ENCODE measurements around the gene LRRC75A.
A peak's percentile ranks its signal among the peaks of the same experiment; 100 is the strongest.

Gene LRRC75A

DNA sequence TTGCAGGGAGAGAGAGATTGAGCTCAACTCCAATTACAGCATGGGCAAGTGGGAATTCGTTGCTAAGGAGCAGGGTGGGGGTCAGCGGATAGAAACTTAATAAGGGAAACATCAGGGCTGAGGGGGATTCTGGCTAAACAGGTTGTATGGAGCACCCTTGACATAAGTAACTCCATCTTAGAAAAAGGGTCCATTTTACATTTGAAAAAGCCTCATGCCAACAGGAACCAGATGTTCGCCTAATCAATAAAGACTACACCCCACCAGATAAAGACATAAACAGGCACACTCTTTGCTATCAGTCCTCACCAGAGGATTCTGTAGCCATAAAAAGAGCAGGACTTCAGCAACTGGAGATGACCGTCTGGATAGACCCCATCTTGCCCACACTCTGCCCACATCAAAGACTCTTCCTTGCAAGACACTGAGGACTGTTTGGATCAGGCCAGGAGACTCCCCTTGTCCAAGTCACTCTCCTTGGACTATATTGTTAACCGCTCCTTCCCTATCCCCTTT is 1.6 kb upstream of the LRRC75A start:
- no peak for DNase-seq (ENCODE audit: low read depth in 2 of 2)

- no peak for DNase-seq (ENCODE audit: low read depth in 2 of 2)
Observed at GRCh38 chr17:16492613-16493530, 879 bp upstream of the LRRC75A start.

GRCh38 chr17:16491131-16491702 is 776 bp downstream of the LRRC75A start:
- peak in 1 of 2 experiments; percentile 10 for DNase-seq (ENCODE audit: low read depth in 2 of 2)

- no peak for DNase-seq (ENCODE audit: low read depth in 2 of 2)
Observed at GRCh38 chr17:16489431-16489830, 2.6 kb downstream of the LRRC75A start.

DNA sequence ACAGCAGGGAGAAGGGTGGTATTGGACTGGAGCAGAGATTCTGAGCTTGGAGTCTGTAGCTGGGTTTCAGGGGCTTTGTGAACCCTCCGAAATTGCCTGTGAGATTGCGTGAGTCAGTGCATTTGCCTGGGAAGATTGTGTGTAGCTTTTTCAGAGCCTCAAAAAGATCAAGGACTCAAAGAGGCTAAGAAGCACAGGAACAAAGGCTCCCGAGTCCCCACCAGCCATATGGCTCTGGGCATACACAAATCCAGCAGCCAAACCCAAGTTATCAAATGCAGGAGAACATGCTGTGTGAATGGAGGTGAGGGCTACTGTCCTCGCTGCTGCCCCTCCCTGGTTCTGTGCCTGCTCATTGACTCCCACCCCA is 3.0 kb downstream of the LRRC75A start:
- no peak for DNase-seq (ENCODE audit: low read depth in 2 of 2)

- DNase-seq (ENCODE audit: low read depth in 2 of 2) = no peak
Observed at GRCh38 chr17:16488186-16488967, 3.6 kb downstream of the LRRC75A start.

DNA sequence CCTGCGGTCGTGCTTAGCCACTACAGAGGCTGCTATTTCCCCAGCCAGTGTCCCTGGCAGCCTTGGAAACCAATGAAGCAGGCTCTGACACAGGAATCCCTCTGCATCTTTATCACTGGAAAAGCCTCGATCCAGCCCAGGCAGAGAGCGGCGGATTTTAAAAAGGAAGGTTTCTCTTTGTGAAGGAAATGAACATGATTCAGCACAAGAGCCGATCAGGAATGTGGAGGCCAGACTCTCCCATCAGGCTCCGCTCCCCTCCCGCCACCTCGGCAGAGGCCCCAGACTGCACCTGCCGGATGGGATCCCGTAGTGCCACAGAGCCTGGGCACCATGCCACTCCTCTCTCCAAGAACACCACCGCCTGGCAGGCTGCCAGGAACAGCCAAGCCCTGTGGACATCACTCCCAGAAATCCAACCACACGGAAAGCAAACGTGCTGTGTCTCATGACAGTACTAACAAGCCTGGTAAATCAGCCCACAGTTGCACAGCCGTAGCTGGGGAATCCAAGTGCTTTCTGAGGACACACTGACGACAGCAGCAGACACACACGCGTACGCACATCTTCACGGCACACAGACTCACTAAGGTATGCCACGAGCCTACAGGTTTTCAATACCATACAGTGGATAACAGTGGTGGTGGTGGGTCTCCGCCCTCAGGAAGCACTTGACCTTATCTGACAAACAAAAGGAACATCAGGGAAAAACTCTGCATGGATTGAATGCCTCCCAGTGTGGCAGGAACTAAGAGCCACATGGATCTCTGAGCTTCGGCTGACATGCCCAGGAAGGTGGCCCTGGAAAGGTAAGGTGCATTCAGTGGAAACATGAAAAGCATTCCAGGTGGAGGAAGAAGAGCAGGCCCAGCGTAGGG is 5.4 kb downstream of the LRRC75A start:
- DNase-seq (ENCODE audit: low read depth in 2 of 2) = no peak

DNA sequence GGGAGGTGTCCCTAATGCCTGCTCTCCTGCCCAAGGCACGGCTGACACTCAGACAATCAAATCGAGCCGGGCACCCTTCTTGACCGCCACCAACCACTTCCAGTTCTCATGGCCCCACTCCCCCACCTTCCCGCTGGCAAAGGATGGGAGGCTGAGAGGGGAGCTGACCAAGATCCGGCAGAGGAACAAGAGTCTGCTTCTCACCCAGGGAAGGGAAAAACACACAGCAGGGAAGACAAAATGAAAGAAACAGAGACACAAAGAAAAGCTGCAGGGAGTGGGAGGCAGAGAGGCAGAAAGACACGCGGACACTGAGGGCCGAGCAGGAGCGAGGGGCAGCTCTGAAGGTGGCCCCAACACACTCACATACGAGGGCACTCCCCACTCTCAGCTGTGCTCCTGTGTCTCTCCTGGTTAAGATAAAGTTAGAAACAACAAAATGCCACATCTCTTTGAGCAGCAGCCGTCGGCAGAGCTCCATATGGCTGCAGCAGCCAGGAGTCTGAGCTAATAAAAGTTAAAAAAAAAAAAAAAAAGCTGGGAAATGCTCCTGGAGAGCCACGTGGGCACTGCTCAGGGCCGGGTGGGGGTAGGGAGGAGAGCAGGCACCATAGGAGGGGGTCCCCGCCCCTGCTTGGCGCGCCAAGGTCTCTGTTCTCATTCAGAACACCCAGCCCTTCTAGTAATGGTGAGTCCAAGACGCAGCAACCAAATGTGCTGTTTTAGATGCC is 7.4 kb downstream of the LRRC75A start:
- DNase-seq (ENCODE audit: low read depth in 2 of 2) = no peak

DNA sequence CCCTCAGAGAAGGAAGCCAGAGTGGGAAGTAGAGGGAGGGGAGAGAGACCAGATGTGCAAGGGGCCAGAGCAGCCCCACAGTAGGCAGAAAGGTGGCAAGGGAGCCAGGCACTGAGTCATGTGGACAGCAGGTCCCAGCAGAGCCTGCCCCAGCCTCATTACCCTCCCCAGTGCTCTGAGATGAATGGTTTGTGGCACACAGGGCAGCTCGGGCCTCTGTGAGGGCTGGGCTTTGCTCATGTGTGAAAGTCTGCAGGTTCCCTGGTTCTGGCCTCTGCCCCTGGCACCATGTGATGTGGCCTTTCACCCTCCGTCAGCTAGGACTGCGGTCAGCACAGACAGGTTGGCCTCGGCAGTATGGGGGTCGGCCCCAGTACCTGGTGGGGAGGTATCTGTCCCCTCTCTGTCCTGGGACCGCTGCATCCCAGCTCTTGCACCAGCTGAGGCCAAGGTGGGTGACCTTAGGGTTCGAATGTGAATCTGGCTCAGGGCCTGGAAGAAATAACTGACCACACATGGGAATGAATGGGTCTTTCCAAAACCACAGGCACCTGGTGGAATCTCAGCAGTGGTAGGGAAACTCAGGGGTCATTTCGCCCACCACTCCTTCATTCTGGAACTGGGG is 8.9 kb downstream of the LRRC75A start:
- DNase-seq (ENCODE audit: low read depth in 2 of 2) = no peak

DNA sequence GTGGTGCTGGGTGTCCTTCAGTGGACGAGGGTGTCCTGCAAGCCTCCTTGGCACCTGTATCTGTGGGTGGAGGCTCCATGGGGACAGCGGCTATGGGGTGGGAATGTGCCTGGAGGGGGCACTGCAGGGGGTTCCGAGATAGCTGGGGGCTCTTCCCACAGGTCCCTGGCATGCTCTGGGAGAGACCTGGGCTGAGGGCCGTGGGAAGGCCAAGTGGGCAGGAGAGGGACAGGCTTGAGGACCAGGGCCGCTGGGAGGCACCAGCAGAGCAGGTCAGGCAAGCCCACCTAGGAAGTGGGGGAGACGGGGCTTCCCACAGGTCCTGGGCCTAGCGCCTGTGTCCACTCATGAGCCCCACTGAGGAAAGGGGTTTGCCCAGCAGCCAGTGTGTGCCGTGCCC is 9.7 kb downstream of the LRRC75A start:
- no peak for DNase-seq (ENCODE audit: low read depth in 2 of 2)

DNA sequence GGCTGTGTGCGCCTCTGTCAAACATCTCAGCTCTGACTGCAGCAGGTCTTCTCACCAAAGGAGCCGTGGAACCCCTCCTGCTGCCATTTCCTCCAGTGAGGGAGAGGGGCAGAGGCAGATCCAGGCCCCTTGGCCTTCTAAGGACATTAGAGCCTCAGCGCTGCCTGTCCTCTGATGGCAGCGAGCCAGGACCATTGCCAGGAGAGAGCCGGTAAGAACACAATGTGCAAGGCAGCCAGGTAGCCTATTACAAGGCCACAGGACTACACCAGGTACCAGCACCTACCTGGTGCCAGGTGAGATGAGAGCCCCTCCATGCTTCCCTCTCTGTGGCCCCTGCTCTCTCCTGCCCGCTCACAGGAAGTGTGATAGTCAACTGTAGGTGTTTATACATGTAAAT is 11.0 kb downstream of the LRRC75A start:
- no peak for DNase-seq (ENCODE audit: low read depth in 2 of 2)

DNA sequence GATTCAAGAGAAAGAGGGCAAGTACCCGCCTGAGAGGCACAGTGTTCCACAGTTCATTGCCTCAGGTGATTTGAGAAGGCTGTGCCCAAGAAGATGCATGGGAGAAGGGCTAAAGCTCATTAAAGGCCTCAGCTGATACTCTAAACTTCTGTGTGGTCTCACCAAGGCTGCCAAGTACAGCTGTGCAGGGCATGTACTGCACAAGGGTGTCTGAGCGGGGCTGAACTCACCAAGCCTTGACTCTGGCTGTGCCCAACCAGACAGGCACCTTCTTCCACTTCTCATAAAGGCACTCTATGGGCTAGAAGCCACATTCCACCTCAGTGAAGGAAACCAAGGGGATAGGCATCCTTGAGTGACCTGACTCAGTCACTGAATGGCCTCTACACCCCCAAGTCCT is 12.7 kb downstream of the LRRC75A start:
- DNase-seq (ENCODE audit: low read depth in 2 of 2) = no peak

DNA sequence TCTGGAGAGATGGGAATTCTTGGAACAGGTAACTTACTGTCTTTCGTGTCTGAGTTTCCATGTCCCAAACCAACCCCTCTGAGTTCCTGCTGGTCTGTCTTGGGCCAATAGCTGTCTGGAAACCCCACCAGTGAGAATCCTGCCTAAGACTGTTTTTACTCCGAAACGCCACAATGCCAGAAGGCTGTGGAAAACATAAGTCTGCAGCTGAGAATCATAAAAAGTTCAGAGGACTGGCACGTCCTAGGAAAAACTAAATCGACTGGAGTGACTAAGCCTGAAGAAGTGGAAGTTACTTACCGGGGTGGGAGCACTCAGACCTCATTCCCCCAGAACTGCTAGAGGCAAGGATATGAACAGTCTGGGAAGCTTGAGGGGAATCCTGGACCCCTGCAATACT is 13.3 kb downstream of the LRRC75A start:
- no peak for DNase-seq (ENCODE audit: low read depth in 2 of 2)

DNA sequence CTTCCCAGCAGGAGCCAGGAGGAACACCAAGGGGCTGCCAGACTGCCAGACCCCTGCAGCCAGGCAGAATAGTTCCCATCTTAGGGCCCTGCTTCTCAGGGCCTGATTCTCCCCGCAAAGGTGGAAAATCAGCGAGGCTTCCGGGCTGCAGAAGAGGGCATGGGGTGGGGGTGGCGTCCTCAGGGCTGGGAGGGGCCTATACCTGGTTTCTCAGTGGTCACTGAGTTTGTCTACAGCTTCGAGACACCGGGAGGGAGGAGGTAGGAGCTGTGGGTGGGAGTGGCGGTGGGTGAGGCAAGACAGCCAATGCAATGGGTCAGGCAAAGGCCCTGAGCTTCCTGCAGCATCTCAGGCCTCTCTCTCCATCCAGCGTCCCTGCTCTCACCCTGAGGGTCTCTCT is 14.3 kb downstream of the LRRC75A start:
- no peak for DNase-seq (ENCODE audit: low read depth in 2 of 2)

- no peak for DNase-seq (ENCODE audit: low read depth in 2 of 2)
Observed at GRCh38 chr17:16477255-16477654, 14.7 kb downstream of the LRRC75A start.

DNA sequence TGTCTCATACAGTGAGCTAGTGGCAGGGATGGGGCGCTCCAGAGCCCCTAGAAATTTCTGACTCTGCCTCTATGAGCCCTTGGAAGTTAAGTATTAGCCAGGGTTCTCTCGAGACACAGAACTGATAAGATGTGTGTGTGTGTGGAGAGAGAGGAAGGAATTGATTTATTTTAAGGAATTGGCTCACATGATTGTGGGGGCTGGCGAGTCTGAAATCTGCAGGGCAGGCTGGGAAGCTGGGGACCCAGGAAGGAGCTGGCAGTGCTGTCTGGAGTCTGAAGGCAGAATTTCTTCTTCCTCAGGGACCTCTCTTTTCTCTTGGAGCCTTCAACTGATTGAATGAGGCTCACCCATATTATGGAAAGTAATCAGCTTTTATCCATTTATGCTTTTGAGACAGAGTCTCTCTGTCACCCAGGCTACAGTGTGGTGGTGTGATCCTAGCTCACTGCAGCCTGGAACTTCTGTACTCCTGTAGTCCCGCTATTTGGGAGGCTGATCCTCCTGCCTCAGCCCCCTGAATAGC is 16.8 kb downstream of the LRRC75A start:
- DNase-seq (ENCODE audit: low read depth in 2 of 2) = no peak

- DNase-seq (ENCODE audit: low read depth in 2 of 2) = no peak
Observed at GRCh38 chr17:16474012-16474725, 17.8 kb downstream of the LRRC75A start.

DNA sequence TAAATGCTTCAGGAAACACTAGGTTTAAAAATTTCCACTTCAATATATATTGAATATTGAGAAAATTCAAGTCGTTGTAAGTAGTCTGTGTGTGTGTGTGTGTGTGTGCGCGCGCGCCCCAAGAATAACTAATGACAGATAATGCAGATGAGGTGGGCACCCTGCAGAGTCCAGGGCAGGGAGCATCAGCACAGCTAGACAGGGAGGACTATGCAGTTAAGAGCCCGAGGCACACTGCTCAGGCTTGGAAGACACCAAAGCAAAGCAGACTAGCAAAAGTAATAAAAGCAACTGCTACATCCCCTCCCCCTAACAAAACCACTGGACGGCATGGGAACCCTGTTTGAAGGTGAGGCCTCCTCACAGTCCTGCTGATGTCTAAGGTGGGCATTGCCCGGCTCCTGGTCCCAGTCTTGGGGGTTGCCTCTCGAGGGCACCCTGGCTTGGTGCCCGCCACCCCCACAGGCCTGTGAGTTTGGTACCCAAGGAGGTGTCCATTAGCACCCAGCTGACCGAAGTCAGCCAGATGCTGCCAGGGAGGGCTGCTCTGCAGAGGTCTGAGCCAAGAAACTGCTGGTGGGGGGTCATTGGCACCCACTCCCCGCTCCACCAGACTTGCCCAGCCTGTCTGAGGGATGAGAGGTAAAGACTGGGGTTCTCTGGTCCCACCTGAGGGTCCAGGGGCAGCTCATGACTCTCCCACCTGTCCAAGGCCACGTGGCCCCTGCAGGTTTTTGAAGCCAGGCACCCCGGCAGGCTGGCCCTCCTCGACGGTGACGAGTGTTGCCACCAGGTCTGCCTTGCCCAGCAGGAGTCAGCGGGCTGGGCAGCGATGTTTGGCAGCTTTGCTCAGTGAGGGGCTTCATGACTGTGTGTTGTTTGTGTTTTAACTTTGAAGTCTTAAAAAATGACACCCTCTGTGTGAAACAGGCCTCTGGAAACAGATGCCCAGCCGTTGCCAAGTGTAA is 18.7 kb downstream of the LRRC75A start:
- DNase-seq (ENCODE audit: low read depth in 2 of 2) = no peak

Measured in stimulated activated CD4-positive, alpha-beta T cell treated with anti-CD3 and anti-CD28 coated beads, Interleukin-12 subunit alpha, Interleukin-12 subunit beta, amount 100 ng/mL, for 24 hours (primary cell).